OCI-LY7 (cell line): ENCODE data around the gene RBM28.

Source experiments
- CTCF ChIP-seq: fragments of 200-600 bp; sonication (generic); conservative IDR thresholded peaks from 2 replicates; pipeline ENCODE4 v1.5.1; 2014; ENCODE audit warnings: mild to moderate bottlenecking, antibody characterized with exemption, low read length, moderate library complexity, mixed read lengths
- EZH2phosphoT487 ChIP-seq: fragments of 200-600 bp; sonication (generic); IDR thresholded peaks from 2 replicates; pipeline ENCODE4 v1.6.1; 2018; ENCODE audit warnings: low read depth, borderline replicate concordance, mild to moderate bottlenecking, mixed run types, antibody characterized with exemption, low read length, moderate library complexity, mixed read lengths

- no peak for TF ChIP-seq CTCF
- TF ChIP-seq EZH2phosphoT487: no peak
These were observed 39.5 kb downstream of the RBM28 start for GRCh38 chr7:128304212-128304611.
